Fibroblast of skin of right quadriceps (primary cell): ENCODE results near the gene ISCA2.
"Not testable (repeated sequence)": the region's sequence is repeated elsewhere in the genome, so short reads cannot be mapped to it uniquely, and the experiment has no call there.

Experiments used
- DNase-seq: peaks from one replicate; pipeline ENCODE4 v3.0.0-alpha.2; 2013

ISCA2 gene

DNA sequence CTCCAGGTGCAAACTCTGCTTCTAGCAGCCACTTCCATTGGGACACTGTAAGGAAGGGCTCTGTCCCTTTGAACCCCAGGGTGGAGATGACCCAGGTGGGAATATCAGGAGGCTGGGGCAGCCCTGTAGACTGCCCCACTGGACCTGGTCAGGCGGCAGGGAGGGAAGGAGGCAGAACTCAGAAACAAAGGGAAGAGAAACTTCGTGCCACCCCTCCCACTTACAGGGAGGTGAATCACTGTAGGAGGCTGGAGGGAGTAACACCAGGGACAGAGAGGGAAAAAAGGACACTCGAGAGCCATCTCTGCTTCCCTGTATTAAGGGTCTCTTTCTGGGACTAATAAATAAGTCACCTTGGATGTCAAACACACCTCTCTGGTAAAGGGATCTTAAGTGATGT, 37.4 kb downstream of the ISCA2 start:
- no peak for DNase-seq

DNA sequence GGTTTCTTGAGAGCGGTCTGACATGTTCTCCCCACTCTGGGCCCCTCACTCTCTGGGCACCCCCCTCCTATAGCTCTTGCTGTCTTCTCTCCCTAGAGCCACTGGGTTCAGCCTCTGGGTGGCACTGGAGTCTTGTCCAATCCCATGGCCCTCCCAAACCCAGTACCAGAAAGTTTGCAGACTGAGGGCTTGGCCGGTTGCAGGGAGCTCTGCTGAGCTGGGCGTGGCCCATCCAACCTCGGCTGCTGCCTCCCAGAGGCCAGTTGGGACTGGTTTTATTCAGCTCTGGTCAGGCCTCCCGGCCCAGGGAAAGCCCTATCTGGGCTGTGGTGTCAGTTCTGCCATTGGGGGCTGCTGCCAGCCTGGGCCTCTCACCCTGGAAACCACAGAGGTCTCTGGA, 37.9 kb downstream of the ISCA2 start:
- DNase-seq: peak; percentile 38

DNA sequence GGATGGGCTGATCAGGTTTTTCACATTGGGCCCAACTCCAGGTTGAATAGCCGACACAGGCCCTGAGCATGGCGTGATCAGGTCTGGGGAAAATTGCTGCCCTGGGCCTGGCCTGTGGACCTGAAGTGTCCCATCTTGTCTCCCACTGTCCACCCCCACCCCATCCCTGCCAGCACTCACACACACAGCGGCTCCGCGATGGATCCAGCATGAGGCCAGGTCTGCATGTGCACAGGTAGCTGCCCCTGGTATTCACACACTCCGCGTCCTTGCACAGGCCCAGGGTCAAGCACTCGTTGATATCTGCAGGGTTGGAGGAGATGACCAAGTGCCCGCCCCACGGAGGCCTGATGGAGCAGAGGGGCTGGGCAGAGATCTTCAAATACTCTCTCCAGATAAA, 38.7 kb downstream of the ISCA2 start:
- DNase-seq: no peak

DNA sequence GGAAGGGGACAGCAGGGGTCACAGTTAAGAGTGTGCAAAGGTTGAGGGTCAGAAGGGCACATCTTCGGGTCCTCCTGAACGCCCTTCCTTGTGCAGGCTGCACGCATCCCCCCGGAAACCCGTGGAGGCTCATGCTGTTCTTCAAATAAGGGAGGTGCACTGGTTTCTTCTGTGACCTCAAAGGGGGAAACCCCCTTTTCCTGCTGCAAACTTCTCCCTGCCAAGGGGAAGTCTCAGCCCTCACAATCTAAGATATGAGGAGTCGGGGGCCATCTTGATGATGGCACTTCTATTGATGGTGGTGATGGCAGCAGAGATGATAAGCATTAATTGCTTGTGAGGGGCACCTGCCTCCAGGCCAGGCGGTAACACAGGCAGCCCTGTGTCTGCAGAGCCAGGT, 40.0 kb downstream of the ISCA2 start:
- DNase-seq: no peak

DNA sequence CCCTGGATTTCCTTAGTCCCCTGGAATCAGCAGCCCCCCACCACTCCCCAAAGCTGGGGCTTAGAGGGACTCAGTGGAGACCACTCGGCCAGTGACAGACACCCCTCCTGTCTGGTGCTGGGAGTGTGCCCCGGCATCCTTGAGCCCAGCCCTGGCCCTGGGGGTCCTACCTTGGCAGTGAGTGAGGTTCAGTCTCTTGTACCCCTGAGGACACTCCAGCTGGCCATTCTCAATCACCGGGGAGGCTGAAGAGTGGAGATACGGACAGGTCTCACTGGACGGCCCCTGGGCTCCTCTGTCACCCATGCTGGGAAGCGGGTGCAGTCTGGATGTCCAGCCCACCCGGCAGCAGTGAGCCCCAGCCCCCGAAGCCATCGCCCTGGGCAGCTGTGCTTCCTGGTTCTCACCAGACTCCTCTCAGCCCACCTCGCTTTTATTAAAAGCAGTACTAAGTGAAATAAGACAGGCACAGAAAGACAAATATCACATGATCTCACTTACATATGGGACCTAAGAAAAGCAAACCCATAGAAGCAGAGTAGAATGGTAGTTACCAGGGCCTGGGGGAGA, 42.3 kb downstream of the ISCA2 start:
- DNase-seq: no peak

DNA sequence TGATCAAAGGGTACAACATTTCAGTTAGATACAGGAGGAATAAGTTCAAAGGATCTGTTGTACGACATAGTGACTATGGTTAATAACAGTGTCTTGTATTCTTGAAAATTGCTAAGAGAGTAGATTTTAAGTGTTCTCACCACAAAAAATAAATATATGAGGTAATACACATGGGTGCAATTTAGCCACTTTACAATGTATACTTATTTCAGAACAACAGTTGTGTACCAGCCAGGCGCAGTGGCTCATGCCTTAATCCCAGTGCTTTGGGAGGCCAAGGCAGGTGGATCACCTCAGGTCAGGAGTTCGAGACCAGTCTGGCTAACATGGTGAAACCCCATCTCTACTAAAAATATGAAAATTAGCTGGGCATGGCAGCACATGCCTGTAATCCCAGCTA, 42.8 kb downstream of the ISCA2 start:
- not testable (repeated sequence) for DNase-seq

DNA sequence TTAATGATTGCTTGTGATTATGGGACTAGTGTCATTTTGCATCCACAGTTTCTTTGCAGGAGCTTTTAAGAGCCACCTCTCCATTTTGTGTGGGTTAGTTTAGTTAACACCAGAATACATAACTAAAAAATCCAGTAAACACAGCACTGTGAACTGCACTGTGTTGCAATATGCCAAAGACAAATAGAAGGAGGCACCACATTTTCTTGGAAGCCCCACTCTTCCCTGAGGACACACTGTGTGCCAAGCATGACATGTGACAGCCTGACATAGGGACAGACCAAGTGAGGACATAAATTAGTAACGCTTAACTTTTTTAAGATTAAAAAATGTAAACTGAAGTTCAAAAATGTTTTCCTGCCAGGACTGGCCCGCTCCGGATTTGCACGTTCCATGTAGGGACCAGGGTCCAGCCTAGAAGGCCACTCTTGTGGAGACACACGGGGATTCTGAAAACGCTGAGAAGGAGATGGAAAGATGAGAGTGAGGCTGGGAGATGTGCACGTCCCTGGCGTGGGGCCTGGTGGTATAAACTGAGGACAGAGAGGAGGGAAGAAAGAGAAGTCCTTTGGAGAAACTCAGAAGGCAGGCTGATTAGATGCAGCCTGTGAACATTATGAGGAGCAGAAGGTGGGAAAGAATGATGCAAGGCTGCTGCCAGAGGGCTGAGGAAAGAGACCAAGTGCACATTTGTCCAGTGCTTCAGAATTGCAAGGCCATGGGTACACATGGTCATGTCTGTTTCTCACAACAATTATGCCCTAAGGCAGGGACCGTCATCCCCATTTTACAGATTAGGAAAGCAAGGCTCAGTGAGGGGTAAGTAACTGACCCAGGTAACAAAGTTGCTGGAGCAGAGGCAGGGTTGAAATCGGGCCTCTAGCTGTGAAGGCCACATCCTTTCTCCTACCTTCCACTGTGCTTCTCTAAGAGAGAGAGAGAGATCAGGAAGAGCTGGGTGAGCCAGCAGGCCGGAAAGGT, 45.1 kb downstream of the ISCA2 start:
- no peak for DNase-seq

DNA sequence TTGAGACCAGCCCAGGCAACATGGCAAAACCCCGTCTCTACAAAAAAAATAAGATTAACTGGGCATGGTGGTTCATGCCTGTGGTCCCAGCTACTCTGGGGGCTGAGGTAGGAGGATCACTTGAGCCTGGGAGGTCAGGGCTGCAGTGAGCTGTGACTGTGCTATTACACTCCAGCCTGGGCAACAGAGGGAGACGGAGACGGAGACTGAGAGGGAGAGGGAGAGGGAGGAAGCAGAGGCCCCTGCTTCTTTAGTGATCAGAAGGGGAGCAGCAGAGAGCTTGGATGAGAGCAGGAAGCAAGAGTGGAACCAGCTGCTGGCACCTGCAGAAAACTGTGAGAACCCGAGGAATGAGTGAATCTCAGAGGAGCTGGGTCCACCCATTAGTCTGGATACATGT, 45.9 kb downstream of the ISCA2 start:
- DNase-seq: no peak

DNA sequence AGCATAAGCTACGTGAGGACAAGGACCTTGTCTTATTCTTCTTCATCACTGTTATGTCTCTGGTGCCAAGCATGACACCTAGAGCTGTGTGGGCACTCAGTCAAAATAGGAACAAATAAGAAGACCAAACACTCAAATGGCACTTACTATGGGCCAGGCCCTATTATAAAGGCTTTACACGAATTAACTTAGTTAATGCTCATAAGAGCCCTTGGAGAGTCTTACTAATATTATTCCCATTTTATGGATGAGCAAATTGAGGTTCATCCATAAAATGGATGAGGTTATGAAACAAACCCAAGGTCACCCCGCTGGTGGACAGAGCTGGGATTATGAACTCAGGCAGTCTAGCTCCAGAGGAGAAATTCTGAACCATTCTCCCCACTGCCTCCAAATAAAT, 47.7 kb downstream of the ISCA2 start:
- no peak for DNase-seq

DNA sequence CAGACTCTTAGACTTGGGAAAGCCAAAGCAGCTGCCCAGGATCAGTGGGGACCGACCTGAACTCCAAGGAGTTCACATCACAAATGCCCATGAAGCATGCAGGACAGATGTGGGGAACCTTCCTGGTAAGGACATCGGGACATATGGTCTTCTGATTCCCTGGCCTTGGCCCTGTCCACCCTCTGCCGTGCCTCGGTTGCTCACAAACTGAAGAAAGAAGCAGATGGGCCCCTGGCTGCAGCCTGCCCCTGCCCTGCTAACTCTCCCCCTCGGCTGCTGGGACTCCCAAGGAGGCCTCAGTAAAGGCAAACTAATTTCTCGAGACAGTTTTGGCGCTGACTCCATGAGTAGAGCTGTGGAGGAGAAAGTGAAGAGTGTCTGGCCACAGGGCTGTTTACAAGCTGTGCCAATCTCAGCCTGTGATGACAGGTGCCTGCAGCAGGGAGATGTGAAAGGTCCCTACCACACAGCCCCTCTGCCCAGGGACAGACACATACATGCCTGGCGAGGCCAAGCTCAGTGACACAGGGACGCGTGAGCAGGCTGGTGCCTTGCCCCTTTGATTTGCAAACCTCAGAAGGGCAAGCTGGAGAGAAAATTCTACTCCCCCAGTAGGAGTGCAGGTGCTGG, 48.6 kb downstream of the ISCA2 start:
- no peak for DNase-seq

DNA sequence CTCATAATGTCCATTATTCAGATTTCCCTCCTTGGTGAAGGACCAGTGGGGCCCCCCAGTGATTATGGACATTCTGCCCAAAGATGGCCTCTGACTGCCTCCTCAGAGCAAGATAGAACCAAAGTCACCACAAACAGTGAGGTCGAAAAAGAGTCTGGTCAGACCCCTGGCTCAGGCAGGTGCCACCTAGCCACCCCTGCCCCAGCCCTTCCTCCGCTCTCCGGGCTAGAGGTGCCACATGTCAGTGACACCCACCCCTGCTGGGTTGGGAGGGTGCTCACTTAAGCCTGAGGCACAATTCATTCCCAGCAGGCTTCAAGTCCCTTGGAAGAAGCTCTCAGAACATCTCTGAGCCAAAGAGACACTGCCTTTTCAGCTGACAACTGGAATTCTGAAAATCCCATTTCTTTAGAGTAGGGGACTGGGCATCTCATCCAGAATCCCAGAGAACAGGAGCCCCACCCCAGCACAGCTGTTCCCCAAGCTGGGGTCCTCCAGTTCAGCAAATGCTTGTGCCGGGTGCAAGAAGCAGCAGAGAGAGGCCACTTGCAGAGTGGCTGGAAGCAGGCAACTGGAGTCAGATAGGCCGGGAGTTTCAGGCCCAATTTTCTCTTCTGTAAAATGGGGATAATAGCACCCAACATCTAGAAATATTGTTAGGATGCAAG, 50.3 kb downstream of the ISCA2 start:
- DNase-seq: no peak

DNA sequence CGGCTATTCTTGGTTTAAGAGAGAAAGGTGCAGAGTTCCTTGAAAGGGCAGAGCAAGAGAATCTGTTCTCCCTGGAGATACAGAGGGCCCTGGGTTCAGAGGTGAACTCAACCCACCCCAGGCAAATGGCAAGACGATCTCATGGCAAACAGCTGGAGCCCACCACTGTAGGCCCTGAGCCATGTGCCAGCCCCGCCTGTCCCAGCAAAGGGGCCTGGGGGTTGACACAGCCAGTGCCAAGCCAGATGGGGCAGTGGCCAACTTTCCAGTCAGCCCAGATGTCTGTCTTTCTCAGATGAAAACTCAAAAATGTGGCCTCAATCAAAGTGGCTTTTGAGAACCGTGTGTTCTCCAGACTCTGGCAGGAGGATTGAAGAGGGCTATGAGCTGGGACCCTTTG, 51.8 kb downstream of the ISCA2 start:
- no peak for DNase-seq

DNA sequence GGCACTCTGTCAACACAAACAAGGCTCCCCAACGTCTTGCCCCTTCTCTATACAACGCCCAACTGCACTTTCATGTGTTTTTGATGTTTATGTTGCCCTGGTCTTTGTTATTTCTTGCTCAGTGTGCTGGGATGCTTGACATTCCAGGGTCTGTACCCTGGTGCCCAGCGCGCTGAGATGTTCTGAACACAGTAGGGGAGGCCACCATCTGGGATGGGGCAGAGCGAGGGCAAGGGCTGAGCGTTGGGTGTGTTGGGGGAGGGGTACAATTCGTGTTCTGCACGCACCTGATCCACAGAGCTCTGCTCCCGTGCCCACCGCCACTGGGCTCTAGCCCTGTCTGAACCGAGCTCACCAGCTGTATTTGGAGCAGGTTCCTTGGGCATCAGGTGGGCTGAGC, 52.9 kb downstream of the ISCA2 start:
- no peak for DNase-seq
